HepG2 (cell line): ENCODE data around the gene RHBDL1. TPM values are rescaled to one million over a fixed set of nuclear protein-coding genes. Genes with fewer than 3 reads are reported as not detected.

Experiments
- ELF4 ChIP-seq: sonication (generic); formaldehyde crosslinking; IDR thresholded peaks from 2 replicates; pipeline ENCODE4 v1.5.0; 2020; ENCODE audit warnings: missing genetic modification reagents, mild to moderate bottlenecking, moderate library complexity, borderline replicate concordance
- FOXO1 ChIP-seq: sonication (generic); formaldehyde crosslinking; IDR thresholded peaks from 2 replicates; pipeline ENCODE4 v1.4.0; 2020; ENCODE audit warnings: missing genetic modification reagents
- HHEX ChIP-seq: IDR thresholded peaks from 2 replicates; pipeline ENCODE4 v1.6.1; 2016; ENCODE audit warnings: control low read depth
- IRF2 ChIP-seq: IDR thresholded peaks from 2 replicates; pipeline ENCODE4 v1.6.1; 2018; ENCODE audit warnings: missing genetic modification reagents, missing compliant biosample characterization
- JUN ChIP-seq: sonication (generic); formaldehyde crosslinking; IDR thresholded peaks from 2 replicates; pipeline ENCODE4 v1.4.0; 2020; ENCODE audit warnings: mild to moderate bottlenecking, missing genetic modification reagents
- JUNB ChIP-seq: sonication (generic); formaldehyde crosslinking; IDR thresholded peaks from 2 replicates; pipeline ENCODE4 v1.8.0; 2022; ENCODE audit warnings: missing genetic modification reagents, mild to moderate bottlenecking, borderline replicate concordance
- KLF15 ChIP-seq: sonication (generic); formaldehyde crosslinking; IDR thresholded peaks from 2 replicates; pipeline ENCODE4 v1.8.1; 2023; ENCODE audit warnings: borderline replicate concordance, mild to moderate bottlenecking, inconsistent platforms, missing genetic modification reagents, mixed read lengths
- MBD4 ChIP-seq: IDR thresholded peaks from 2 replicates; pipeline ENCODE4 v1.6.1; 2012; ENCODE audit warnings: low read length, inconsistent platforms, borderline replicate concordance
- MLLT10 ChIP-seq: sonication (generic); formaldehyde crosslinking; IDR thresholded peaks from 2 replicates; pipeline ENCODE4 v1.4.0; 2020; ENCODE audit warnings: missing genetic modification reagents
- MNT ChIP-seq: fragments of 450-650 bp; IDR thresholded peaks from 2 replicates; pipeline ENCODE4 v1.6.1; 2016
- MTA1 ChIP-seq: sonication (generic); formaldehyde crosslinking; IDR thresholded peaks from 2 replicates; pipeline ENCODE4 v1.4.0; 2020; ENCODE audit warnings: missing genetic modification reagents, mild to moderate bottlenecking, borderline replicate concordance
- POLR2A ChIP-seq, 2 experiments: IDR thresholded peaks; 2 replicates each; pipeline ENCODE4 v1.6.1; 2011; ENCODE audit warnings: low read depth in 2 of 2, low read length in 2 of 2, mild to moderate bottlenecking in 1 of 2, moderate library complexity in 1 of 2; ENCODE audit not compliant: insufficient read depth in 1 of 2
- PRDM10 ChIP-seq: sonication (generic); formaldehyde crosslinking; IDR thresholded peaks from 2 replicates; pipeline ENCODE4 v1.4.0; 2020; ENCODE audit warnings: low read depth, missing genetic modification reagents
- RBM22 ChIP-seq: fragments of 200-400 bp; formaldehyde crosslinking; optimal IDR thresholded peaks from 2 replicates; pipeline ENCODE3; 2017; ENCODE audit warnings: mild to moderate bottlenecking, low read length, moderate library complexity
- SATB2 ChIP-seq: sonication (generic); formaldehyde crosslinking; IDR thresholded peaks from 2 replicates; pipeline ENCODE4 v1.5.0; 2020; ENCODE audit warnings: missing genetic modification reagents
- SPEN ChIP-seq: sonication (generic); formaldehyde crosslinking; IDR thresholded peaks from 2 replicates; pipeline ENCODE4 v1.5.1; 2020; ENCODE audit warnings: low read depth, mild to moderate bottlenecking, missing genetic modification reagents
- TBX2 ChIP-seq: sonication (generic); formaldehyde crosslinking; IDR thresholded peaks from 2 replicates; pipeline ENCODE4 v1.5.0; 2020; ENCODE audit warnings: missing genetic modification reagents, mild to moderate bottlenecking, borderline replicate concordance
- YY1 ChIP-seq: IDR thresholded peaks from 2 replicates; pipeline ENCODE4 v1.6.1; 2011; ENCODE audit warnings: low read length, low read depth, moderate library complexity, mild to moderate bottlenecking; ENCODE audit not compliant: insufficient read depth, insufficient replicate concordance
- ZNF280D ChIP-seq: sonication (generic); formaldehyde crosslinking; IDR thresholded peaks from 2 replicates; pipeline ENCODE4 v1.5.1; 2020; ENCODE audit warnings: mild to moderate bottlenecking, missing genetic modification reagents
- ZNF451 ChIP-seq: sonication (generic); formaldehyde crosslinking; IDR thresholded peaks from 2 replicates; pipeline ENCODE4 v1.5.0; 2020; ENCODE audit warnings: mild to moderate bottlenecking, missing genetic modification reagents
- ZNF614 ChIP-seq: IDR thresholded peaks from 2 replicates; pipeline ENCODE4 v1.6.1; 2018; ENCODE audit warnings: missing biosample characterization, missing genetic modification reagents, inconsistent platforms, borderline replicate concordance
- ZNF709 ChIP-seq: sonication (generic); formaldehyde crosslinking; IDR thresholded peaks from 2 replicates; pipeline ENCODE4 v1.5.0; 2020; ENCODE audit warnings: mild to moderate bottlenecking, missing genetic modification reagents
- ZNF788 ChIP-seq: sonication (generic); formaldehyde crosslinking; IDR thresholded peaks from 2 replicates; pipeline ENCODE4 v1.5.0; 2020; ENCODE audit warnings: mild to moderate bottlenecking, missing genetic modification reagents, borderline replicate concordance
- ZNF841 ChIP-seq: sonication (generic); formaldehyde crosslinking; IDR thresholded peaks from 2 replicates; pipeline ENCODE4 v1.8.1; 2023; ENCODE audit warnings: missing genetic modification reagents, borderline replicate concordance
- polyA plus RNA-seq, 8 experiments: library from polyadenylated mRNA; depleted of rRNA in 3 of 8; stranded (reverse) in 7 of 8; unstranded in 1 of 8; fragments of >200 nt; fragmentation: Illumina TruSeq in 4 of 8; extraction: Trizol in 4 of 8; gene quantifications; 2 replicates each; pipeline versions ENCODE4 v1.2.1 to v1.2.3, GENCODE V29; 2011 to 2016; ENCODE audit warnings: low read depth in 4 of 8, missing spikeins in 1 of 8, mixed read lengths in 1 of 8; ENCODE audit not compliant: insufficient read depth in 1 of 8
- total RNA-seq, 5 experiments: library from RNA; depleted of rRNA; stranded (reverse); fragments of >200 nt; fragmentation: Illumina TruSeq; extraction: Trizol; gene quantifications; 2 replicates each; pipeline ENCODE4 v1.2.3, GENCODE V29; 2016; ENCODE audit warnings: low read depth in 1 of 5

RHBDL1 gene
- total and polyA plus RNA-seq, 2 of the 13 experiments (the other 11 are each of a cell fraction or from before 2014, with no cell fraction given), result 1.8 to 3.8 TPM

- peak; percentile 4 for TF ChIP-seq RBM22
- TF ChIP-seq MLLT10 (CRISPR knock-in tag), result no peak
- TF ChIP-seq ZNF709 (CRISPR knock-in tag), result no peak; the same call in 1 of the 2 replicates
- TF ChIP-seq PRDM10 (CRISPR knock-in tag), result no peak
- TF ChIP-seq ELF4, result no peak
- TF ChIP-seq TBX2, result no peak
- TF ChIP-seq JUNB (CRISPR knock-in tag), result 0 out of 2 replicates have a peak, but pooled peaks have one; percentile 17
- no peak for TF ChIP-seq POLR2A (IDR thresholded peaks at IDR 0.05; ENCODE audit: insufficient read depth in 1 of 2, low read depth in 2 of 2, low read length in 2 of 2)
- TF ChIP-seq JUN (CRISPR knock-in tag), result no peak
- no peak for TF ChIP-seq ZNF841 (CRISPR knock-in tag)
- TF ChIP-seq ZNF280D (CRISPR knock-in tag), result peak; percentile 56; the same call in 1 of the 2 replicates
- no peak for TF ChIP-seq IRF2 (CRISPR knock-in tag)
- TF ChIP-seq SATB2 (CRISPR knock-in tag), result no peak
- peak; percentile 10 for TF ChIP-seq YY1
- TF ChIP-seq SPEN (CRISPR knock-in tag), result no peak; the same call in 1 of the 2 replicates
- peak; percentile 88 for TF ChIP-seq MTA1 (CRISPR knock-in tag)
- TF ChIP-seq MBD4, result no peak
- TF ChIP-seq MNT, result no peak
- TF ChIP-seq HHEX (CRISPR knock-in tag), result no peak
- no peak for TF ChIP-seq FOXO1
- TF ChIP-seq ZNF614 (CRISPR knock-in tag), result no peak
- peak; percentile 39; the same call in 1 of the 2 replicates for TF ChIP-seq ZNF451 (CRISPR knock-in tag)
- TF ChIP-seq ZNF788 (CRISPR knock-in tag), result no peak; the same call in 1 of the 2 replicates
- no peak for TF ChIP-seq KLF15 (CRISPR knock-in tag)
Measured at GRCh38 chr16:630249-630814, 45.1 kb upstream of the RHBDL1 start (continued).
